HEK293 (cell line): ENCODE data around the gene RHOT1.

Experiments
- CTCF ChIA-PET: fragments of 350-600 bp; formaldehyde crosslinking; extraction: SDS; loops from one replicate; lab custom pipeline; 2021; ENCODE audit warnings: antibody characterized with exemption; lab: Yijun Ruan, JAX
- POLR2A ChIA-PET: fragments of 300-600 bp; formaldehyde crosslinking; extraction: SDS; loops from one replicate; lab custom pipeline; 2020; ENCODE audit warnings: antibody characterized with exemption, inconsistent platforms; lab: Yijun Ruan, JAX
- H3K27ac ChIP-seq: fragments of 200-500 bp; sonication (Bioruptor generic); 2 replicates; pipeline ENCODE4 v1.5.1; 2014; ENCODE audit warnings: low read depth, low read length, control low read depth, inconsistent platforms; ENCODE audit errors: extremely low read depth
- H3K36me3 ChIP-seq, 2 experiments: fragments of 200-500 bp in 1 of 2; sonication (Bioruptor generic) in 1 of 2; 1 replicate in 1 of 2; 2 replicates in 1 of 2; pipeline ENCODE4 v1.5.1; 2014 to 2017; ENCODE audit warnings: inconsistent platforms in 2 of 2, low read length in 2 of 2; ENCODE audit not compliant: control insufficient read depth in 2 of 2, insufficient read depth in 1 of 2
- H3K4me1 ChIP-seq: fragments of 200-500 bp; sonication (Bioruptor generic); 2 replicates; pipeline ENCODE4 v1.5.1; 2014; ENCODE audit warnings: mild to moderate bottlenecking, low read length, inconsistent platforms; ENCODE audit not compliant: control insufficient read depth, insufficient read depth
- H3K4me3 ChIP-seq: 2 replicates; pipeline ENCODE4 v1.5.1; 2011; ENCODE audit warnings: low read depth, mild to moderate bottlenecking, control low read depth, low read length, moderate library complexity
- H3K9me3 ChIP-seq: fragments of 200-500 bp; sonication (Bioruptor generic); 2 replicates; pipeline ENCODE4 v1.5.1; 2014; ENCODE audit warnings: low read depth, low read length, inconsistent platforms; ENCODE audit not compliant: control insufficient read depth, insufficient read depth
- BCL11A ChIP-seq: fragments of 450-650 bp; formaldehyde crosslinking; IDR thresholded peaks from 2 replicates; pipeline ENCODE4 v1.5.1; 2016; ENCODE audit warnings: low read depth, missing biosample characterization, missing genetic modification characterization
- EGR2 ChIP-seq: fragments of 450-650 bp; formaldehyde crosslinking; IDR thresholded peaks from 2 replicates; pipeline ENCODE4 v1.5.1; 2016; ENCODE audit warnings: low read depth, missing biosample characterization, missing genetic modification characterization
- HOXA7 ChIP-seq: sonication (generic); formaldehyde crosslinking; IDR thresholded peaks from 2 replicates; pipeline ENCODE4 v1.8.1; 2022; ENCODE audit warnings: missing genetic modification reagents, borderline replicate concordance
- MYNN ChIP-seq: fragments of 450-650 bp; formaldehyde crosslinking; IDR thresholded peaks from 2 replicates; pipeline ENCODE4 v1.5.1; 2016; ENCODE audit warnings: missing biosample characterization, missing genetic modification characterization, borderline replicate concordance
- MZF1 ChIP-seq: fragments of 450-650 bp; formaldehyde crosslinking; IDR thresholded peaks from 2 replicates; pipeline ENCODE4 v1.5.1; 2017; ENCODE audit warnings: missing biosample characterization, missing genetic modification characterization, borderline replicate concordance
- OSR2 ChIP-seq: fragments of 450-650 bp; formaldehyde crosslinking; IDR thresholded peaks from 2 replicates; pipeline ENCODE4 v1.5.1; 2016; ENCODE audit warnings: missing biosample characterization, missing genetic modification characterization
- PRDM1 ChIP-seq: fragments of 450-650 bp; formaldehyde crosslinking; IDR thresholded peaks from 2 replicates; pipeline ENCODE4; 2016; ENCODE audit warnings: missing biosample characterization, missing genetic modification characterization
- ZBTB7A ChIP-seq: fragments of 450-650 bp; formaldehyde crosslinking; IDR thresholded peaks from 2 replicates; pipeline ENCODE4 v1.5.1; 2016; ENCODE audit warnings: low read depth, missing biosample characterization, missing genetic modification characterization
- ZNF133 ChIP-seq: fragments of 450-650 bp; formaldehyde crosslinking; IDR thresholded peaks from 2 replicates; pipeline ENCODE4 v1.5.1; 2016; ENCODE audit warnings: missing biosample characterization, missing genetic modification characterization
- ZNF146 ChIP-seq: fragments of 450-650 bp; formaldehyde crosslinking; IDR thresholded peaks from 2 replicates; pipeline ENCODE4 v1.5.1; 2016; ENCODE audit warnings: missing biosample characterization, missing genetic modification characterization
- ZNF202 ChIP-seq: fragments of 450-650 bp; formaldehyde crosslinking; IDR thresholded peaks from 2 replicates; pipeline ENCODE4 v1.5.1; 2016; ENCODE audit warnings: missing biosample characterization, missing genetic modification characterization, borderline replicate concordance
- ZNF239 ChIP-seq: fragments of 450-650 bp; formaldehyde crosslinking; IDR thresholded peaks from 2 replicates; pipeline ENCODE4 v1.5.1; 2016; ENCODE audit warnings: missing biosample characterization, missing genetic modification characterization
- ZNF350 ChIP-seq: fragments of 450-650 bp; formaldehyde crosslinking; IDR thresholded peaks from 2 replicates; pipeline ENCODE4 v1.5.0; 2017; ENCODE audit warnings: missing biosample characterization, mild to moderate bottlenecking, missing genetic modification characterization
- ZNF354C ChIP-seq: fragments of 450-650 bp; formaldehyde crosslinking; IDR thresholded peaks from 2 replicates; pipeline ENCODE4 v1.5.1; 2016; ENCODE audit warnings: missing biosample characterization, missing genetic modification characterization, low read depth, borderline replicate concordance
- ZNF585B ChIP-seq: fragments of 450-650 bp; formaldehyde crosslinking; IDR thresholded peaks from 2 replicates; pipeline ENCODE4 v1.5.1; 2016; ENCODE audit warnings: missing biosample characterization, missing genetic modification characterization
- ZNF623 ChIP-seq: fragments of 450-650 bp; formaldehyde crosslinking; IDR thresholded peaks from 2 replicates; pipeline ENCODE4 v1.5.1; 2016; ENCODE audit warnings: missing biosample characterization, missing genetic modification characterization
- ZNF626 ChIP-seq: fragments of 450-650 bp; sonication (Bioruptor Pico); formaldehyde crosslinking; IDR thresholded peaks from 2 replicates; pipeline ENCODE4 v1.5.1; 2018; ENCODE audit warnings: missing biosample characterization, missing genetic modification characterization, inconsistent platforms
- ZNF654 ChIP-seq: fragments of 450-650 bp; formaldehyde crosslinking; IDR thresholded peaks from 2 replicates; pipeline ENCODE4 v1.5.1; 2016; ENCODE audit warnings: low read depth, missing biosample characterization, missing genetic modification characterization
- ZNF658 ChIP-seq: fragments of 450-650 bp; formaldehyde crosslinking; IDR thresholded peaks from 2 replicates; pipeline ENCODE4; 2016; ENCODE audit warnings: missing biosample characterization, missing genetic modification characterization
- ZNF768 ChIP-seq: fragments of 450-650 bp; formaldehyde crosslinking; IDR thresholded peaks from 2 replicates; pipeline ENCODE4 v1.5.1; 2018; ENCODE audit warnings: missing biosample characterization, mild to moderate bottlenecking, missing genetic modification characterization
- ZNF830 ChIP-seq: fragments of 450-650 bp; IDR thresholded peaks from 2 replicates; pipeline ENCODE4 v1.5.0; 2018; ENCODE audit warnings: missing biosample characterization, missing genetic modification characterization, low read depth, mild to moderate bottlenecking, moderate library complexity
- TF ChIP-seq, protein P1 (sequence below): sonication (generic); formaldehyde crosslinking; IDR thresholded peaks from 2 replicates; pipeline ENCODE4 v1.8.1; 2022; ENCODE audit warnings: mild to moderate bottlenecking, moderate library complexity, missing genetic modification reagents
- TF ChIP-seq, protein P2 (sequence below): fragments of 450-650 bp; formaldehyde crosslinking; IDR thresholded peaks from 2 replicates; pipeline ENCODE4 v1.5.1; 2017; ENCODE audit warnings: missing biosample characterization, missing genetic modification characterization
- TF ChIP-seq, protein P3 (sequence below): fragments of 450-650 bp; formaldehyde crosslinking; IDR thresholded peaks from 2 replicates; pipeline ENCODE4 v1.5.1; 2016; ENCODE audit warnings: missing biosample characterization, missing genetic modification characterization
- TF ChIP-seq, protein P4 (sequence below): fragments of 450-650 bp; formaldehyde crosslinking; IDR thresholded peaks from 2 replicates; pipeline ENCODE4; 2016; ENCODE audit warnings: missing biosample characterization, missing genetic modification characterization
- TF ChIP-seq, protein P5 (sequence below): fragments of 450-650 bp; formaldehyde crosslinking; IDR thresholded peaks from 2 replicates; pipeline ENCODE4 v1.5.1; 2017; ENCODE audit warnings: missing biosample characterization, missing genetic modification characterization
- TF ChIP-seq, protein P6 (sequence below): fragments of 450-650 bp; formaldehyde crosslinking; IDR thresholded peaks from 2 replicates; pipeline ENCODE4 v1.5.1; 2016; ENCODE audit warnings: missing biosample characterization, missing genetic modification characterization

The RHOT1 gene

DNA sequence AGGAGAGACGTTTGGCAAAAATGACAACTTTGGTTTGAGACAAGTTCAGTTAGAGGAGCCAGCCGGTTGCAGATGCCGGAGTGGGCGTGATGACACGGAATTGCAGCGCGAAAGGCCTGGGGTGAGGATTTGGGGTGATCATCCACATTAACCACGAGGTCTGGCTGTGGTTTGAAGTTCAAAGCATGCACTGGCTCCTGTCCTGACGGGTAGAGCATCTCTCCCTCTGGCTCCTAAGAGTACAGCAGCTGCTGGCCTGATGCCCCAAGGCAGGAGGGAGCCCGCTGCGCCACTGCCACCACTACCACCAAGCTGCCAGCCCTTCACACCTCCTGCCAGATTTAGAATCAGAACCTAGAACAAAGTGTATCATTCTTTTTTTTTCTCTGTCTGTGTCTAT lies 127.1 kb downstream of the RHOT1 start:
- H3K9me3 ChIP-seq = no peaks in the 10 kb centered on the region
- no peak overlapping the region for H3K4me3 ChIP-seq
- ChIA-PET CTCF (interaction anchor here (0.7 to 1.1 kb wide), 3 partner anchors 47 to 51 kb away, joined by 4 to 5 read pairs (median 5); no protein-coding TSS in a partner anchor), POLR2A (interaction anchor here (0.8 kb wide), 1 partner anchor 77 kb away, joined by 3 read pairs; no protein-coding TSS in a partner anchor)
- no peak for TF ChIP-seq BCL11A (tag by site-specific recombination)
- TF ChIP-seq, protein P1, sequence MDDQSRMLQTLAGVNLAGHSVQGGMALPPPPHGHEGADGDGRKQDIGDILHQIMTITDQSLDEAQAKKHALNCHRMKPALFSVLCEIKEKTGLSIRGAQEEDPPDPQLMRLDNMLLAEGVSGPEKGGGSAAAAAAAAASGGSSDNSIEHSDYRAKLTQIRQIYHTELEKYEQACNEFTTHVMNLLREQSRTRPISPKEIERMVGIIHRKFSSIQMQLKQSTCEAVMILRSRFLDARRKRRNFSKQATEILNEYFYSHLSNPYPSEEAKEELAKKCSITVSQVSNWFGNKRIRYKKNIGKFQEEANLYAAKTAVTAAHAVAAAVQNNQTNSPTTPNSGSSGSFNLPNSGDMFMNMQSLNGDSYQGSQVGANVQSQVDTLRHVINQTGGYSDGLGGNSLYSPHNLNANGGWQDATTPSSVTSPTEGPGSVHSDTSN (CRISPR knock-in tag) = no peak
- TF ChIP-seq, protein P2, sequence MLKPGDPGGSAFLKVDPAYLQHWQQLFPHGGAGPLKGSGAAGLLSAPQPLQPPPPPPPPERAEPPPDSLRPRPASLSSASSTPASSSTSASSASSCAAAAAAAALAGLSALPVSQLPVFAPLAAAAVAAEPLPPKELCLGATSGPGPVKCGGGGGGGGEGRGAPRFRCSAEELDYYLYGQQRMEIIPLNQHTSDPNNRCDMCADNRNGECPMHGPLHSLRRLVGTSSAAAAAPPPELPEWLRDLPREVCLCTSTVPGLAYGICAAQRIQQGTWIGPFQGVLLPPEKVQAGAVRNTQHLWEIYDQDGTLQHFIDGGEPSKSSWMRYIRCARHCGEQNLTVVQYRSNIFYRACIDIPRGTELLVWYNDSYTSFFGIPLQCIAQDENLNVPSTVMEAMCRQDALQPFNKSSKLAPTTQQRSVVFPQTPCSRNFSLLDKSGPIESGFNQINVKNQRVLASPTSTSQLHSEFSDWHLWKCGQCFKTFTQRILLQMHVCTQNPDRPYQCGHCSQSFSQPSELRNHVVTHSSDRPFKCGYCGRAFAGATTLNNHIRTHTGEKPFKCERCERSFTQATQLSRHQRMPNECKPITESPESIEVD (tag by site-specific recombination) = no peak
- TF ChIP-seq ZNF350 (tag by site-specific recombination) = no peak
- no peak for TF ChIP-seq ZNF146
- TF ChIP-seq ZNF202 (tag by site-specific recombination) = no peak
- no peak for TF ChIP-seq ZNF239
- no peak for TF ChIP-seq ZNF354C (tag by site-specific recombination)
- no peak for TF ChIP-seq ZNF768 (tag by site-specific recombination)
- no peak for TF ChIP-seq MZF1 (tag by site-specific recombination)
- TF ChIP-seq ZNF658 (tag by site-specific recombination) = no peak
- no peak for TF ChIP-seq ZNF654 (tag by site-specific recombination)
- no peak for TF ChIP-seq ZNF626
- TF ChIP-seq, protein P3, sequence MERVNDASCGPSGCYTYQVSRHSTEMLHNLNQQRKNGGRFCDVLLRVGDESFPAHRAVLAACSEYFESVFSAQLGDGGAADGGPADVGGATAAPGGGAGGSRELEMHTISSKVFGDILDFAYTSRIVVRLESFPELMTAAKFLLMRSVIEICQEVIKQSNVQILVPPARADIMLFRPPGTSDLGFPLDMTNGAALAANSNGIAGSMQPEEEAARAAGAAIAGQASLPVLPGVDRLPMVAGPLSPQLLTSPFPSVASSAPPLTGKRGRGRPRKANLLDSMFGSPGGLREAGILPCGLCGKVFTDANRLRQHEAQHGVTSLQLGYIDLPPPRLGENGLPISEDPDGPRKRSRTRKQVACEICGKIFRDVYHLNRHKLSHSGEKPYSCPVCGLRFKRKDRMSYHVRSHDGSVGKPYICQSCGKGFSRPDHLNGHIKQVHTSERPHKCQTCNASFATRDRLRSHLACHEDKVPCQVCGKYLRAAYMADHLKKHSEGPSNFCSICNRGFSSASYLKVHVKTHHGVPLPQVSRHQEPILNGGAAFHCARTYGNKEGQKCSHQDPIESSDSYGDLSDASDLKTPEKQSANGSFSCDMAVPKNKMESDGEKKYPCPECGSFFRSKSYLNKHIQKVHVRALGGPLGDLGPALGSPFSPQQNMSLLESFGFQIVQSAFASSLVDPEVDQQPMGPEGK (tag by site-specific recombination) = no peak
- TF ChIP-seq OSR2 (tag by site-specific recombination) = no peak
- no peak overlapping the region for H3K27ac ChIP-seq
- H3K4me1 ChIP-seq = peaks cover 8% of the 10 kb centered on the region
- no peaks in the 10 kb centered on the region for H3K36me3 ChIP-seq

DNA sequence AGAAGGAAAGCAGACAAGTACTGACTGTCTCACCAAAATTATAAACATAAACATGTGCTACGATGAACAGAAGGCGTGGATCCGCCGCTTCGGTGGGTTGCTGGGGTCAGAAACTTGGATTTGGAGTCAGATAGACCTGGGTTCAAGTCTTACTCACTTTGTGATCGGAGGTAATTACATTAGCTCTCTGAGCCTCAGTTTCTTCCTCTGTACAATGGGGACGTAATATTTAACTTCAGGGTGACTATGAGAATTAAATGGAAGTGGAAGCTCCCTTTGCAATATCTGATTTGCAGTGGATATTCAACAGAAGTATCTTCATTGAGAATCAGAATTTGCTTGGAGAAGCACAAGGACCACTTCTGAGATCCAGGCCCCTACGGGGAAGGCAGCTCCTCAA lies 129.5 kb downstream of the RHOT1 start:
- ChIA-PET CTCF (interaction anchor here (0.7 to 1.7 kb wide), 6 partner anchors 10 to 409 kb away, joined by 3 to 7 read pairs (median 4); no protein-coding TSS in a partner anchor), POLR2A (interaction anchor here (0.6 kb wide), 1 partner anchor 134 kb away, joined by 8 read pairs; no protein-coding TSS in a partner anchor)
- Histone ChIP-seq H3K4me3 (no peak overlapping the region), H3K27ac (no peak overlapping the region), H3K36me3 (no peaks in the 10 kb centered on the region), H3K4me1 (peaks cover 11% of the 10 kb centered on the region), H3K9me3 (no peaks in the 10 kb centered on the region)
- TF ChIP-seq ZNF133 (tag by site-specific recombination) = no peak
- TF ChIP-seq, protein P4, sequence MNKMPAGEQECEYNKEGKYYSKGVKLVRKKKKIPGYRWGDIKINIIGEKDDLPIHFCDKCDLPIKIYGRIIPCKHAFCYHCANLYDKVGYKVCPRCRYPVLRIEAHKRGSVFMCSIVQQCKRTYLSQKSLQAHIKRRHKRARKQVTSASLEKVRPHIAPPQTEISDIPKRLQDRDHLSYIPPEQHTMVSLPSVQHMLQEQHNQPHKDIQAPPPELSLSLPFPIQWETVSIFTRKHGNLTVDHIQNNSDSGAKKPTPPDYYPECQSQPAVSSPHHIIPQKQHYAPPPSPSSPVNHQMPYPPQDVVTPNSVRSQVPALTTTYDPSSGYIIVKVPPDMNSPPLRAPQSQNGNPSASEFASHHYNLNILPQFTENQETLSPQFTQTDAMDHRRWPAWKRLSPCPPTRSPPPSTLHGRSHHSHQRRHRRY (tag by site-specific recombination) = no peak
- TF ChIP-seq ZBTB7A (tag by site-specific recombination) = no peak
- no peak for TF ChIP-seq ZNF768 (tag by site-specific recombination)
- no peak for TF ChIP-seq ZNF830 (tag by site-specific recombination)
- no peak for TF ChIP-seq PRDM1
- TF ChIP-seq ZNF585B (tag by site-specific recombination) = no peak
- no peak for TF ChIP-seq ZNF623 (tag by site-specific recombination)
- no peak for TF ChIP-seq EGR2 (tag by site-specific recombination)
- TF ChIP-seq ZNF350 (tag by site-specific recombination) = no peak
- no peak for TF ChIP-seq MYNN (tag by site-specific recombination)
- TF ChIP-seq, protein P5, sequence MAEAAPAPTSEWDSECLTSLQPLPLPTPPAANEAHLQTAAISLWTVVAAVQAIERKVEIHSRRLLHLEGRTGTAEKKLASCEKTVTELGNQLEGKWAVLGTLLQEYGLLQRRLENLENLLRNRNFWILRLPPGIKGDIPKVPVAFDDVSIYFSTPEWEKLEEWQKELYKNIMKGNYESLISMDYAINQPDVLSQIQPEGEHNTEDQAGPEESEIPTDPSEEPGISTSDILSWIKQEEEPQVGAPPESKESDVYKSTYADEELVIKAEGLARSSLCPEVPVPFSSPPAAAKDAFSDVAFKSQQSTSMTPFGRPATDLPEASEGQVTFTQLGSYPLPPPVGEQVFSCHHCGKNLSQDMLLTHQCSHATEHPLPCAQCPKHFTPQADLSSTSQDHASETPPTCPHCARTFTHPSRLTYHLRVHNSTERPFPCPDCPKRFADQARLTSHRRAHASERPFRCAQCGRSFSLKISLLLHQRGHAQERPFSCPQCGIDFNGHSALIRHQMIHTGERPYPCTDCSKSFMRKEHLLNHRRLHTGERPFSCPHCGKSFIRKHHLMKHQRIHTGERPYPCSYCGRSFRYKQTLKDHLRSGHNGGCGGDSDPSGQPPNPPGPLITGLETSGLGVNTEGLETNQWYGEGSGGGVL = no peak
- TF ChIP-seq HOXA7 = no peak
- TF ChIP-seq, protein P6, sequence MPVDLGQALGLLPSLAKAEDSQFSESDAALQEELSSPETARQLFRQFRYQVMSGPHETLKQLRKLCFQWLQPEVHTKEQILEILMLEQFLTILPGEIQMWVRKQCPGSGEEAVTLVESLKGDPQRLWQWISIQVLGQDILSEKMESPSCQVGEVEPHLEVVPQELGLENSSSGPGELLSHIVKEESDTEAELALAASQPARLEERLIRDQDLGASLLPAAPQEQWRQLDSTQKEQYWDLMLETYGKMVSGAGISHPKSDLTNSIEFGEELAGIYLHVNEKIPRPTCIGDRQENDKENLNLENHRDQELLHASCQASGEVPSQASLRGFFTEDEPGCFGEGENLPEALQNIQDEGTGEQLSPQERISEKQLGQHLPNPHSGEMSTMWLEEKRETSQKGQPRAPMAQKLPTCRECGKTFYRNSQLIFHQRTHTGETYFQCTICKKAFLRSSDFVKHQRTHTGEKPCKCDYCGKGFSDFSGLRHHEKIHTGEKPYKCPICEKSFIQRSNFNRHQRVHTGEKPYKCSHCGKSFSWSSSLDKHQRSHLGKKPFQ = no peak
